H1 (cell line): ENCODE data around the gene SOX6. TPM values are rescaled to one million over a fixed set of nuclear protein-coding genes. Genes with fewer than 3 reads are reported as not detected.

Source experiments
- KDM4A ChIP-seq: IDR thresholded peaks from one replicate; pipeline ENCODE4 v1.7.1; 2012; ENCODE audit warnings: low read depth, mild to moderate bottlenecking, moderate library complexity, low read length, inconsistent platforms; ENCODE audit not compliant: severe bottlenecking
- polyA plus RNA-seq, 7 experiments: library from polyadenylated mRNA; depleted of rRNA in 3 of 7; stranded (reverse) in 5 of 7; unstranded in 2 of 7; fragments of >200 nt in 5 of 7; fragments of 200-250 nt in 2 of 7; gene quantifications; 1 replicate in 5 of 7; 2 replicates in 1 of 7; 4 replicates in 1 of 7; pipeline versions ENCODE4 v1.2.1 to v1.2.3, GENCODE V29; 2011 to 2013; ENCODE audit warnings: missing spikeins in 2 of 7, mixed read lengths in 2 of 7
- total RNA-seq: library from RNA; stranded (reverse); fragmentation: NEBNext Ultra II Directional; extraction: Animal tissue kit (Norgen Biotek cat#: 25700); gene quantifications from 2 replicates; pipeline ENCODE4 v1.2.1, GENCODE V29; 2021
- TF ChIP-seq, protein P1 (sequence below): IDR thresholded peaks from 2 replicates; pipeline ENCODE4 v1.6.1; 2012; ENCODE audit warnings: inconsistent platforms

Gene SOX6
- total and polyA plus RNA-seq, 2 of the 8 experiments (the other 6 are each of a cell fraction or from before 2014, with no cell fraction given) = 0.09 TPM; not detected in 1

GRCh38 chr11:15930442-15931025 lies 425.8 kb downstream of the SOX6 start (continued):
- TF ChIP-seq KDM4A = no peak
- TF ChIP-seq, protein P1, sequence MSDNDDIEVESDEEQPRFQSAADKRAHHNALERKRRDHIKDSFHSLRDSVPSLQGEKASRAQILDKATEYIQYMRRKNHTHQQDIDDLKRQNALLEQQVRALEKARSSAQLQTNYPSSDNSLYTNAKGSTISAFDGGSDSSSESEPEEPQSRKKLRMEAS = no peak
